CD4-positive, alpha-beta T cell treated with Interleukin-15 for 4 hours (primary cell): ENCODE results near the gene UCHL3.

ENCODE experiments used
- DNase-seq: peaks from one replicate; pipeline ENCODE4 v3.0.0-alpha.2; 2020; ENCODE audit warnings: low spot score

UCHL3 gene

DNA sequence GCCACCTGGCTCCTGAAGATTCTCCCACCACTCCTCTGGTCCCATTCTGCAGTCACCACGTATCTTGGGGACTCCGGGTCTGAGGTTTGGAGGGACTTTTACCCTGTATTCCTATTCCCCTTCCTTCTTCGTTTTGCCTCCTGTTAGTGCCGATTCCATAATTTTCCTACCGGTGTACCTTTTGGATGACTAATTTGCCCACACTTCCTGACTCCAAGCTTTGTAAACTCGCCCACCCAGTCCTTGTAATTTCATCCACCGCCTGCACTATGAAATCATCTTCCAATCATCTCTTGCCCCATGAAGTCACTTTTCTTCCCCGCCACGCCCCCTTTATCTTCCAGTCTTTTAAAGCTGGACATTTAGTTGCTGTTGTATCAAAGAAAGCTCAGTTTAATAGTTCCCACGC is 572 bp downstream of the UCHL3 start:
- DNase-seq = no peak

DNA sequence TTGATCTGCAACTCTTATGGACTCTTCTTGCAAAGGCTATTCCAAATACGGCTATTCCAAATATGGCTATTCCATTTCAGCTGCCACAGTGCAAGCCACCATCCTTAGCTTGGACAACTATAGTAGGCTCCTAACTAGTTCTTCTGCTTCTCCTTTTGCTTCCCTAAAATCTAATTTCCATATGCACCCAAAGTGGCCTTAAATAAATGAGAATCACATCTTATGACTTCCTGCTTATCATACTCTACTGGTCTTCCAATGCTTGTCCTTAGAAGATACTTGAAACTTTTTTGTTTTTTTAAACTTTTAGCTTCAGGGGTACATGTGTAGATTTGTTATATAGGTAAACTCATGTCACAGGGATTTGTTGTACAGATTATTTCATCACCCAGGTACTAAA is 4.9 kb downstream of the UCHL3 start:
- no peak for DNase-seq

DNA sequence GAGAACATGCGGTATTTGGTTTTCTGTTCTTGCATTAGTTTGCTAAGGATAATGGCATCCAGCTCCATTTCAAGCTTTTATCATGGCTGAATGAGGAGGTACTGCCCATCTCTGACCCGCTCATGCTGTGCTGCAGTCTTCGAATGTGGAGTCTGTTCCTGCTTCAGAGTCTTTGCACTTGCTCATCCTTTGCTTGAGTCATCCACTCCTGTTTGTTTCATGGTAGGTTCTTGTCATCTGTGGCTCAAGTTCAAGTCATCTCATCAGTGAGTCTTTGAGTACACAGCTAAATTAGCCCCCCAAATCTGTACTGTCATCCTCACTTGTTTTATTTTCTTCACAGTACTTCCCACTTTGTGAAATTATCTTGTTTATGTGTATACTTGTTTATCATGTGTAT is 5.4 kb downstream of the UCHL3 start:
- no peak for DNase-seq

DNA sequence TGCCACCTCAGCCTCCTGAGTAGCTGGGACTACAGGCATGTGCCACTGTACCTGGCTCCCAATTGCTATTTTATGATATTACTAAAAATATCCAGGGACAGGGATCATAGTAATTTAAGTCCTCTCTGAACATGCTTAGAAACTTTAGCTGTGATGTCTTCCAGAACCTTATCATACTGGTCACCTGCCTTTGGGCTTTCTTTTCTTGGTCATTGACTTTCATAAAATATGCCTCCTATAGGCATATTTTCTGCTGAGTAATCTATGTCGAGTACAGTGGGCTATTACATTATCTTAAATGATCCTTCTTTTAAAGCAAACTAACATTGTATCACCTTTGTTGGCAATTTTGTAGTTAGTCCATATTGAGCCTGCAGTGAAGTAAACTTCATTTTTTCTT is 6.2 kb downstream of the UCHL3 start:
- DNase-seq = no peak

DNA sequence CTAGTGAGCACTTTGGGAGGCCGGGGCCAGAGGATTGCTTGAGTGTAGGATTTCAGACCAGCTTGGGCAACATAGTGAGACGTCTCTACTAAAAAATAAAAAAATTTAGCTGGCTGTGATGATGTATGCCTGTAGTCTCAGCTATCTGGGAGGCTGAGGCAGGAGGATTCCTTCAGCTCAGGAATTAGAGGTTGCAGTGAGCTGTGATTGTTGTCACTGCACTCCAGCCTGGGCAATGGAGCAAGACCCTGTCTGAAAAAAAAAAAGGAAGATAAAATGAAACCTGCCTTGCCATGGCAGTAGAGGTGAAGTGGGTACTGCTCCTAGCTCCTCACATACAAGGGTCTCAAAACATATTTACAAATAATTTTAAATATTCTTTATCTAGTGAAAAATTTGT is 7.4 kb downstream of the UCHL3 start:
- DNase-seq = no peak

DNA sequence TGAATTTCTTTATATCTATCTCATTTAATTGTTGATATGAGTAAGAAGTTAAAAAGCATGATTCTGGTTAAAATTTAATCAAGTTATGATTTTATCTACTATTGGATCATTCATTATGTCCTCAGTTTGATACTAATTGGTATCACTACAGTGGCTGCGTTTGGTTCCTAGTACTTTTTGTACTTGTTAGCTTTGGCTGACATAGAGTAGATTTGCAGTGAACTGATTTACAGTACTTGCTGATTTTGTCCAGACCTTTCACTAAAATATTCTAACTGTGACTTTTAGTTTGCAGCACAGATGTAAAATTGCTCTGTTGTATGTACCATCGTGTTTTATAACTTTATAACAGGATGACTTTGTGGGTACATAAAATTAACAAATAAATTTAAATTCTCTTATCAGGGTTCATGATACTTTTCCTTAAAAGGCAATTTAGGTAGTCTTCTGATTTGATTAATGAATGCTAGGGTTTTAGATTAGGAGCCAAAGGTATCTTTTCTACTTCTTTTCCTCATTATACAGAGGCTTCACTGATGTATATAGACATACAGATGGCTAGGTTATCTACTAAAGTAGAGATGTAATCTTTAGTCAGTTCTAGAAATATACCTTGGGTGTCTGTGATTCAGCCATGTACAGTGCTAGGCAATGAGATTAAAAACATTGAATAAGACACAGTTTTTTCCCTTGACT is 8.7 kb downstream of the UCHL3 start:
- DNase-seq = no peak

DNA sequence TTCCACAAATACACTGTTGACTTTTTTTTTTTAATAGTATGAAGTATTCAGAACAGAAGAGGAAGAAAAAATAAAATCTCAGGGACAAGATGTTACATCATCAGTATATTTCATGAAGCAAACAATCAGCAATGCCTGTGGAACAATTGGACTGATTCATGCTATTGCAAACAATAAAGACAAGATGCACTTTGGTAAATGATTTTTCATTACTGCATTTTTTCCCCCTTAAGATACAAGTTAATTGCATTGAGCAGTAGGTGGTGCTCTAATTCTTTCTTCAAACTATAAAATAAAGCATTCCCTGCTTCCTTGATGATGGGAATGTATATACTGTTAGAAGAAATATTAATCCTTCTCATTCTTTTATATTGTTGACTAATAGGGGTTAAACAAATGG is 17.1 kb downstream of the UCHL3 start:
- DNase-seq = no peak

DNA sequence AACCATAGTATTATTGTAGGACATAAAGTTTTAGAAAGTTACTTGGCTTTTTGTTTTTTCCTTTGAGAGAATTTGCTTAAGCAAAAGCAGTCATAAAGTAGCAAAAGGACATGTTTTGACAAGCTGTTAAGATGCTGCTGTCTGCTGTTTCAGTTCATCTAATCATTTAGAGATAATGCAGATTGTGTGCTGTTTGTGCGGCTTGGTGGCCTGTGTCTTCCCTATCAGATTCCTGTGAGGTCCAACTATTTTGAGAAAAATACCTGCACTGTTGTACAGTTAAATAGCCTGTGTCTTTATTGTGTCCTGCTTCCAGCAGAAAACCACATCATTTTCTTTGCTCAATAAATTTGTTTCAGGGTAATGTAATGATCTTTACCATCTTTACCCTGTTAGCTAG is 20.0 kb downstream of the UCHL3 start:
- DNase-seq = no peak

DNA sequence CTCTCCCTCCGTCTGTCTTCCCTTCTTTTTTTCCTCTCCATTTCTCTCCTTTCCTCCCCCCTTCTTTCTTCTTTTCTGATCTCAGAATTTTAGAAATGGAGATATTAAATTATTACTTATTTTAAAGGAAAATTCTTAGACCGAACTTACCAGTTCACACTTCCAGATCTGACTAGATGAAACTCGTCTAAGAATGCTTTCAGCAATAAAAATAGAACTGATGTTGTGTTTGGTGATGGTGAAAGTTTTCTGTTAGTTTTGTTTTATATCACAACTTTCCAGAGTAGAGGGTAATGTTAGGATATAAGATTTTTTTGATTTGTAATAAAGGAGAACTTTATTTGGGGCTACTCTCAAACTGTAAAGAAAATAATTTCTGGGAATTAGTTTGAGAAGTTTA is 29.9 kb downstream of the UCHL3 start:
- DNase-seq = no peak

DNA sequence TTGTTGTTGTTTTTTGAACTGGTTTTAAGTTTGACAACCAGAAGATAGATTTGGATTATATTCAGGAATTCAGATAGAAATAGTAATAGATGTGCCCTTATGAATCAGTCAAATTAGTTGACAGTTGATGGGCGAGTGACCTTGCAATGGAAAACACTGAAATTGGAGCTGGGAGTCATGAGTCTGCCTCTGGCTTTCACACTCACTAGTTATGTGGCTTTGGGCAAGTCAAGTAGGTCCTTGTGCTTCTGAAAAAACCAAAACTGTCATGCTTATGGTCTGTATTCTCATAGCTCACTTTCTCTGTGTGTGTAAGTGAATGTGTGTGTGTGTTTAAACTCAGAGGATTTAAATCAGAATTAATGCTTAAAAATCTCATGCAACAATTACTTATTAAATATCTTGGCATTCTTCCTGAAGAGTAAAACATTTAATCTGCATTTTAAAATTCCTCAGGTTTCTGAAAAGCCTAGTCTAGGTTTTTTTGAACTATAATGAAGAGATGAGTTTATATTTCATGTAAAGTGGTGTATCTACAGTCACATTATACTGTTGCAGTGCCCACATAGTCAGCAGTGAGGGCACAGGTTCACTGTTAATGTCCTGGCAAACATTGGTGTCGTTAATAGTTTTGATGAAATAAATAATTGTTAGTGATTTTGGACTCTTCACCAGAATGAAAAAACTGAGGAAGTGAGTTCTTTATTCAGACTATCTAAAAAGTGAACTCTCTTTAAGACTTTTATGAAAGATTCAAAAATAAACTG is 32.5 kb downstream of the UCHL3 start:
- DNase-seq = no peak

DNA sequence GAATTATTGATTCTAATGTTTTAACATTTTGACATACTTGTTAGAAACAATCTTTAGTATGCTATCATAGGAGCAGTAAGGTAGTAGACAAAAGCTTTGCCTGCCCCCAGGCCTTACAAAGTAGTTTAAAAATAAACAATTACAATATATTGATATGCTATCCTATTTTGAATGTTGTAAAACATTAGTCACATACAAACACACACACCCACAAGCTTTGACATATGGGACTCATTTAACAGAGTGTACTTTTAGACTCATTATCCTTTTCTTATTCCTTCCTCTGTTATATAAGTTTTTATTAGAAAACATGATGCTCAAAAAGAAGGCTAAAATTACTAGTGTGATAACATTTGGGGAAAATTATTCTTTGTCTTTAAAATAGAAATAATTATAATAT is 33.5 kb downstream of the UCHL3 start:
- DNase-seq = no peak

DNA sequence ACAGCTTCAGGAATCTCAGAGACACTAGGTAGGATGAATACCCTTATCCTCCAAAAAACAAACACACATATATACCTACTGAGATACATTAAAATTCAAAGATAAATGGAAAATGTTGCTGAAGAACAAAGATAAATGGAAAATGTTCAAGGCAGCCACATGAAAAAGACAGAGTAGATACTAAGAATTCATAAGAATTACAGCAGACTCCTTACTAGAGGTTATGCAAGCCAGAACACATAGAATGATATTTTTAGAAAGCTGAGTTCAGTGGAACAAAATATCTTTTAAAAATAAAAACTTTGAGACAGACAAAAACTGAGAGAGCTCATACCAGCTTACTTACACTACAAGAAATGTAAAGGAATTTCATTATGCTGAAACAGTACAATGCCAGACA is 35.6 kb downstream of the UCHL3 start:
- DNase-seq = no peak

DNA sequence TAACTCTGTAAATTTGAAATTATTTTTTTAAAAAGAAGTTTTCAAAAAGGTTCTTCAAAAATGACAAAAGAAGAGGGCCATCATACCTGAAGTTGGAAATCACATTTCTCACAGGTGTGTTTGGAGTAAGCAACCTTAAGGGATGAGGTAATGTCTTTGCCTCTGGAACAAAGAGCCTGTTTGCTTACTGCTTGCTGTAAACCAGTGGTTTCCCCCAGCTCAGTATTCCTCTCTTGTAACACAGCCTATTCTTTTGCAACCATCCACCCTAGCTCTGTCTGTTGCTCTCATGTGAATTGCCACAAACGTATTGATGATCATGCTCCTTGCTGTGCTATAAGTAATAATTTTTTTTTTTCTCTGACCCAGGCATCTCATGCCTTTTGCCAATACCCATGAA is 38.1 kb downstream of the UCHL3 start:
- DNase-seq = no peak

DNA sequence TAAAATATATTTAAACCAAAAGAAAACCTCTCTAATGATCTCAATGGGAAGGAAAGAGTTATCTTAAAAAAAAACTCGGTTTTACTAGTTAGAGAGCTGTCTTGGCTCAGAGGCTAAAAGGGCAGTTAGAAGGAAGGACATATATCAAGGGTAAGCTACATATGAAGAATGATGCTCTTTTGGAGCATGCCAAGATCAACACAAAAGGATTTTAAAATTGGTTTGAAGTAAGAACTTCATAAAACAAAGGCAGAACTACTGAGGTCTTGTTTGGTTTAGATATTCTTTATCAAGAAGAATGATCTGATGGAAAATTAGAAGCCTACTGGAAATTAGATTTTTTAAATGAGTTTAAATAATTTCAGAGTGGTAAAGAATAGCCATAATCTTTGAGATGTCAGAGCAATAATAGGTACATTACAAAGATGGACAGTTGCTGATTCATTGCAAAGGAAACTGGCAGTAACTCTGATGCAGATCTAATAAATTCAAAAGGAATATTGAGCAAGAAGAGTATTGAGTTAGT is 47.1 kb downstream of the UCHL3 start:
- no peak for DNase-seq

DNA sequence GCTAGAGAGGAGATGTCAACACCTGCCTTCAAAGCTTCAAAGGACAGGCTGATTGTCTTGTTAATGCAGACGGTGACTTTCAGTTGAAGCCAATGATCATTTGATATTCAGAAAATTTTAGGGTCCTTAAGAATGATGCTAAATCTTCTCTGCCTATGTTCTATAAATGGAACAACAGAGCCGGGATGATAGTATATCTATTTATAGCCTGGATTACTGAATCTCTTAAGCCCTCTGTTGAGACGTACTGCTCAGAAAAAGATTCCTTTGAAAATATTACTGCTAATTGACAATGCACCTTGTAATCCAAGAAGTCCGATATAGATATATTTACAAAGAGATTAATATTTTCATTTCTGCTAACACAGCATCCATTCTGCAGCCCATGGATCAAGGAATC is 50.8 kb downstream of the UCHL3 start:
- DNase-seq = no peak

DNA sequence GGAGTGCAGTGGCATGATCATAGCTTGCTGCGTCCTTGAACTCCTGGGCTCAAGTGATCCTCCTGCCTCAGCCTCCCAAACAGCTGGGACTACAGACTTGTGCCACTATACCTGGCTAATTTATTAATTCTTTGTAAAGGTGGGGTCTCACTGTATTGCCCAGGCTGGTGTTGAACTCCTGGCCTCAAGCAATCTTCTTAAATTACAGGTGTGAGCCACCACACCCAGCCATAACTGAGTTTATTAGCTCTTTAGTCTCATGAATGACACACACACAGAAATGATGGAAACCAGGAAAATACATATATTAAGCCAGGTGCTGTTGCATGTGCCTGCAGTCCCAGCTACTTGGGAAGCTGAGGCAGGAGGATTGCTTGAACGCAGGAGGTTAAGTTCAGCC is 53.4 kb downstream of the UCHL3 start:
- no peak for DNase-seq

DNA sequence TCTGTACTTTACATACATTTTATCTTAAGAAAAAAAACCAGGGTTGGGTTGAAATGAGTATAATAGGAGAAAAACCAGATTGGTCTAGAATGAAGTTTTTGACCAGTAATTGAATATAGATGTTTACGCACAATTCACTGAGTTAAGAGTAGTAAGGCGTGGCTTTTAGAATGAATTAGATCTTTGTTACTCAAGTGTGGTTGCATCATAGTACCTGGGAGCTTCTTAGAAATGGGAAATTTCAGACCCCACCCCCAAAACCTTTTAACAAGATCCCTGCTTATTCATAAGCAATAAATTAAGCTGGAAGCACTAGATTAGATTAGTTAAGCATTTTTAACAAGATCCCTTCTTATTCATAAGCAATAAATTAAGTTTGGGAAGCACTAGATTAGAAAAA is 57.9 kb downstream of the UCHL3 start:
- DNase-seq = no peak

DNA sequence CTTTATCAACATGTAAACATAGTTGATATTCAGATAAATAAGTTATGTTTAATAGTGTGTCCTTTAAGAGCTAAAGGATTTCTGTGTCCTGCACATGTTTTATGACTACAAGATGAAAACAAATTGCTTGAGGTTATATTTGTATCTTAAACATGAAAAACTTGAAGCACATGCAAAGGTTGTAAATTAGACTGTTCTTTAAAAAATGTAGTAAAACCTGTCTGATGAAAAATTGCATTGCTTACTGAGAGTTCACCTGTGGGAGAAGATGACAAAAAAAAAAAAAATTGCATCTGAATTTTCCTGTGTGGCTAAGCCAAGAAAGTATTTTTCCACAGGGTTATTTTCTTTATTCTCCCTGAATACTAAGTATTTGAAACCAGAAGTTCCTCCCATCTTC is 60.9 kb downstream of the UCHL3 start:
- DNase-seq = no peak

DNA sequence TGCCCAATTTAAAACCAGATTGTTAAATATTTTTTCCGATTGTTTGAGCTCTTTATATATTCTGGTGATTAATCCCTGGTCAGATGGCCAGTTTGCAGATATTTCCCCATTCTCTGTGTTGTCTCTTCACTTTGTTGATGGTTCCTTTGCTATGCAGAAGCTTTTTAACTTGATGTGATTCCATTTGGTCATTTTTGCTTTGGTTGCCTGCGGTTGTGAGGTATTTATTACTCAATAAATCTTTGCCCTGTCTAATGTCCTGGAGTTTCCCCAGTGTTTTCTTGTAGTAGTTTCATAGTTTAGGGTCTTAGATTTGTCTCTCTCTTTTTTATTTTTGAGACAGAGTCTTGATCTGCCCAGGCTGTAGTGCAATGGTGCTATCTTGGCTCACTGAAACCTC is 62.8 kb downstream of the UCHL3 start:
- DNase-seq = no peak

DNA sequence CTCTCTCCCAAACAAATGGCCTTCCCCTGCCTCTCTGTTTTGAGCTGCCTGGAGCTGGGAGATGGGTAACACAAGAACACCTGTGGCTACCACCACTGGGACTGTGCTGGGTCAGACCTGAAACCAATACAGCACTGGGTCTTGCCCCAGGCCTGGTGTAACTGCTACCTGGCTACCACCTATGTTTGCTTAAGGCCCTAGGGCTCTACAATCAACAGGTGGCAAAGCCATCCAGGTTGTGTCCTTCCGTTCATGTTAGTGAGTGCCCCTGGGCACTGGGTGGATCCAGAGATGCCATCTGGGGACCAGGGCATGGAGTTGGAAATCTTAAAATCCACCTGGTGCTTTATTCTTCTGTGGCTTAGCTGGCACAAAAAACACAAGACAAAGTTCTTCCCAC is 67.6 kb downstream of the UCHL3 start:
- no peak for DNase-seq

DNA sequence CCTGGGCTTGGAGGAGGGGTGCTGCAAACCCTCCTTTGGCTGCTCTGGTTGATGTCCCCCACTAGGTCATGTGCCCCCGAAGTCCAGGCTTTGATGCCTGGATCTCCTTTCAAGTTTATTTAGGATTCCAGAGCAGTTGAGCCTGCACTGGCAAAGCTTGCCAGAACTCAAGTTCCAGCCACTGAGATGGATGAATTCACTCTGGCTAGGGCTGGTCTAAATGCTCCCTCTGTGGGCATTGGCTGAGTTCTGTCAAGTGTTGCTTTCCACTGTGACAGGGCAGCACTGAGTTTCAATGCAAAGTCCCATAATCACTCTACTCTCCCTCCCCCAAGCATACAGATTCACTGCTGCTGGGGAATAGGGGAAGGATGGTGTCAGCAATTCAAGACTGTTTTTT is 68.7 kb downstream of the UCHL3 start:
- no peak for DNase-seq

DNA sequence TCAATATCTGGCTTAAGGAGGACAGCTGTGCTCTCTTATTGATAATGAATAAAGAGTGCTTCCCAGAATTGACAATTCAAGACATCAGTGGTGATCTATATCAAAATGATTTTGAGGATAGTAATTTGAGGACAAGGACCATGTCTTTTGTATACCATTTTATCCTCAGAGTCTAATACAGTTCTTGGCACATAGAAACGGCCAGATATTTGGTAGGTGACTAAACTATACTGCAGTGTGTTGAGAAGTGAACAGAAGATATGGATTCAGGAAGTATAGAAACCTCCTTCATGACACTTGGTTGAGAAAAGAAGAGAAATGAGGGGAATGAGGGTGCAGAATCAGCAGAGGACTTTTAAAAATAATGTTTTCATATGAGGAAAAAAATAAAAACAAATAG is 70.4 kb downstream of the UCHL3 start:
- no peak for DNase-seq

DNA sequence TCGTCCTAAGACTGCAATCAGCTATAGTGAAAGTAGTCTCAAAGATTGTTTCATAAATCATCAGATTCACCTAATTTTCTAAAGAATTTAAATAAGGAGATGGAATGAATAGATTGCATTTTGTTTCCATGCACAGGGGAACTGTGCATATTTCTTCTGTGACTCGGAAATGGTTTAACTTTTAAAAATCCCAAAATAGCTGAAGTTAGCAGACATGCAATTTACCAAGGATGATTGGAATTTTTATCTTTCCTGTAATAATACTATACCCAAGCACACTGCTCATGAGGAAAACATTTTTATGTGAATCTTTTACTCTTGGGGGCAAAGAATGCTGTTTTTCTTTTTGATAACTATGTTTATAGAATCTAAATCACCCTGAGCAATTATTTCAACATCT is 71.6 kb downstream of the UCHL3 start:
- no peak for DNase-seq

DNA sequence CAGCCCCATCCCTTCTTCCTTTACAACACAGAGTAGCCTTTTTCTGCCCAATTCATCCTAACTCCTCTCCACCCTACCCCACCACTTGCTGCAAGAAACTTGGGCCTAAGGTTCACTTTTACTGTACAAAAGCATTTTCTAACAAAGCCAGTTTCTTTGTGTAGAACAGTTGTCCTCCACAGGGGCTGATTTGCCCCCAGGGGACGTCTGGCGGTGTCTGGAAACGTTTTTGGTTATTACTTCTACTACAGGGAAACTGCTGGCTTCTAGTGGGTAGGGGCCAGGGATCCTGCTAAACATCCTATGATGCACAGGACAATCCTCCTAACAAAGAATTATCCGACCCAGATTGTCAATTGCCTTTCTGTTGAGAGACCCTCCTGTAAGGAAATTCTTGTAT is 79.2 kb downstream of the UCHL3 start:
- DNase-seq = no peak
